Erythroblast (primary cell): ENCODE data around the gene RIMS1.

Experiments
- DNase-seq, 2 experiments: peaks; one replicate each; lab custom pipeline; 2025; lab: John Stamatoyannopoulos, UW
- GATA1 ChIP-seq: IDR thresholded peaks from 2 replicates; pipeline ENCODE4 v1.6.1; 2011; ENCODE audit warnings: low read depth, mild to moderate bottlenecking, control low read depth, low read length, moderate library complexity
- POLR2A ChIP-seq: IDR thresholded peaks from 2 replicates; pipeline ENCODE4 v1.6.1; 2011; ENCODE audit warnings: mild to moderate bottlenecking, low read length

RIMS1 gene

GRCh38 chr6:72205500-72205899 lies 319.1 kb downstream of the RIMS1 start:
- DNase-seq, result no peak
- no peak for TF ChIP-seq POLR2A
- TF ChIP-seq GATA1, result no peak

GRCh38 chr6:72206606-72207005 lies 320.3 kb downstream of the RIMS1 start:
- no peak for DNase-seq
- no peak for TF ChIP-seq GATA1

- DNase-seq, result no peak
- TF ChIP-seq POLR2A (no peak), GATA1 (no peak)
These were observed 326.3 kb downstream of the RIMS1 start for GRCh38 chr6:72212686-72213085.

- no peak for DNase-seq
- no peak for TF ChIP-seq GATA1
- no peak for TF ChIP-seq POLR2A
These were observed 327.3 kb downstream of the RIMS1 start for GRCh38 chr6:72213654-72214053.

- no peak for DNase-seq
- TF ChIP-seq GATA1, result no peak
- TF ChIP-seq POLR2A, result no peak
These were observed 330.1 kb downstream of the RIMS1 start for GRCh38 chr6:72216222-72217068.

GRCh38 chr6:72217626-72218025 lies 331.3 kb downstream of the RIMS1 start:
- TF ChIP-seq GATA1, result no peak
- TF ChIP-seq POLR2A, result no peak

GRCh38 chr6:72218125-72218524 lies 331.8 kb downstream of the RIMS1 start:
- DNase-seq, result peak in 1 of 2 experiments; percentile 1

More at GRCh38 chr6:72217626-72218025, 331.3 kb downstream of the RIMS1 start:
- no peak for DNase-seq

GRCh38 chr6:72219536-72219935 lies 333.2 kb downstream of the RIMS1 start:
- TF ChIP-seq GATA1 (no peak), POLR2A (no peak)

More at GRCh38 chr6:72218125-72218524, 331.8 kb downstream of the RIMS1 start:
- TF ChIP-seq GATA1, result no peak
- no peak for TF ChIP-seq POLR2A

GRCh38 chr6:72238021-72238420 lies 351.7 kb downstream of the RIMS1 start:
- no peak for DNase-seq
- TF ChIP-seq POLR2A (no peak), GATA1 (no peak)

More at GRCh38 chr6:72219536-72219935, 333.2 kb downstream of the RIMS1 start:
- no peak for DNase-seq

GRCh38 chr6:72238900-72239299 lies 352.6 kb downstream of the RIMS1 start:
- TF ChIP-seq POLR2A (no peak), GATA1 (no peak)
- no peak for DNase-seq

- TF ChIP-seq POLR2A (no peak), GATA1 (no peak)
- no peak for DNase-seq
These were observed 359.2 kb downstream of the RIMS1 start for GRCh38 chr6:72245565-72245964.

GRCh38 chr6:72246926-72247325 lies 360.6 kb downstream of the RIMS1 start:
- DNase-seq, result no peak
- TF ChIP-seq POLR2A (no peak), GATA1 (no peak)

GRCh38 chr6:72248621-72249020 lies 362.3 kb downstream of the RIMS1 start:
- TF ChIP-seq GATA1 (no peak), POLR2A (no peak)
- no peak for DNase-seq

- TF ChIP-seq GATA1, result no peak
- no peak for TF ChIP-seq POLR2A
- no peak for DNase-seq
These were observed 364.3 kb downstream of the RIMS1 start for GRCh38 chr6:72250664-72251063.

GRCh38 chr6:72260489-72260888 lies 374.1 kb downstream of the RIMS1 start:
- TF ChIP-seq GATA1 (no peak), POLR2A (no peak)
- DNase-seq, result no peak

- TF ChIP-seq GATA1 (no peak), POLR2A (no peak)
- no peak for DNase-seq
These were observed 375.2 kb downstream of the RIMS1 start for GRCh38 chr6:72261554-72261953.
